RWPE1 (cell line): Measurements from ENCODE around the gene ADGRF4.

Experiments
- CTCF ChIA-PET: fragments of 350-600 bp; sonication (Branson Sonifier 250); formaldehyde crosslinking; extraction: SDS; loops from one replicate; lab custom pipeline; 2021; lab: Yijun Ruan, JAX
- POLR2A ChIA-PET: fragments of 400-600 bp; formaldehyde crosslinking; extraction: SDS; loops from one replicate; lab custom pipeline; 2020; ENCODE audit warnings: antibody characterized with exemption; ENCODE audit not compliant: low non-redundant PET; lab: Yijun Ruan, JAX
- DNase-seq: peaks from one replicate; pipeline ENCODE4 v3.0.0; 2012; ENCODE audit warnings: low spot score
- H3K27ac ChIP-seq: fragments of 450-650 bp; 2 replicates; pipeline ENCODE4 v1.5.1; 2017
- TF ChIP-seq, protein P1 (sequence below): fragments of 450-650 bp; conservative IDR thresholded peaks from 2 replicates; pipeline ENCODE4 v1.5.1; 2017; ENCODE audit warnings: low read depth, mild to moderate bottlenecking

The ADGRF4 gene

DNA sequence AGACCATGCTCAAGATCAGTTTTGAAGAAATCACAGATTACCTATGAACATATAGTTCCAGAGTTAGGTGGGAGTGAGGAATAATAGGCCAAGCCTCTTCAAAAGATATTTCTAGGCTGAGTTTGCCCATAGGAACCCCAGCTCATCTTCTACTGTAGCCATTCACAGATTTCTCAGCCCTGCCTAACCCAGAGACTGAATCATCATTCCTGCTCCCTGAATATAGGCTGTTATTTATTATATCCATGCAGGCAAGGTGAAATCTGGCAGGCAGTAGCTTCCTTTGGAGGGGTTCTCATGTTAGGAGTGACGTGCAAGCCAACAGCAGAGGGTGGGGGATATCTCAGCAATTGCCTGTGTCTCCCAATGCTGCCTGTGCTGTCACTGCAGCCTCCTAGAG lies 25.6 kb upstream of the ADGRF4 start:
- no peak for DNase-seq
- H3K27ac ChIP-seq = no peak overlapping the region
- TF ChIP-seq, protein P1, sequence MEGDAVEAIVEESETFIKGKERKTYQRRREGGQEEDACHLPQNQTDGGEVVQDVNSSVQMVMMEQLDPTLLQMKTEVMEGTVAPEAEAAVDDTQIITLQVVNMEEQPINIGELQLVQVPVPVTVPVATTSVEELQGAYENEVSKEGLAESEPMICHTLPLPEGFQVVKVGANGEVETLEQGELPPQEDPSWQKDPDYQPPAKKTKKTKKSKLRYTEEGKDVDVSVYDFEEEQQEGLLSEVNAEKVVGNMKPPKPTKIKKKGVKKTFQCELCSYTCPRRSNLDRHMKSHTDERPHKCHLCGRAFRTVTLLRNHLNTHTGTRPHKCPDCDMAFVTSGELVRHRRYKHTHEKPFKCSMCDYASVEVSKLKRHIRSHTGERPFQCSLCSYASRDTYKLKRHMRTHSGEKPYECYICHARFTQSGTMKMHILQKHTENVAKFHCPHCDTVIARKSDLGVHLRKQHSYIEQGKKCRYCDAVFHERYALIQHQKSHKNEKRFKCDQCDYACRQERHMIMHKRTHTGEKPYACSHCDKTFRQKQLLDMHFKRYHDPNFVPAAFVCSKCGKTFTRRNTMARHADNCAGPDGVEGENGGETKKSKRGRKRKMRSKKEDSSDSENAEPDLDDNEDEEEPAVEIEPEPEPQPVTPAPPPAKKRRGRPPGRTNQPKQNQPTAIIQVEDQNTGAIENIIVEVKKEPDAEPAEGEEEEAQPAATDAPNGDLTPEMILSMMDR = no peak
- POLR2A ChIA-PET = no interaction called here
- CTCF ChIA-PET = no interaction called here

DNA sequence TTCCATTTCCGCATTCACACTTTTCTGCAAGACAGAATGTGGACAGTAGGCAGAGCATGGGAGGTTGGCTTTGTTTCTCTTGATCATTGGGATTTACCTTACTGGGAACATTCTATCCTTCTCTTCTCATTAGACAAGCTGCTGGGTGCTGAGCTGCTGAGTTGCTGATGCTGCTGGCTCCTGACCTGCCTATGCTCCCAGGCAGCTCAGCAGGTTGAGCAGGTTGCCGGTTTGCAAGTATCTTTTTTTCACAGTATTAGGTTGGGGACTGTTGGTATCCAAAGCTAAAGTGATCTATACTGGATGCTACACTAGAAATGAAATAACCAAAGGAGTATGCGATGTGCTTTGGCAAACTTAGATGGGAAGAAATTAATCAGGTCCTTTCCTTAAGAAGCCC lies 23.7 kb upstream of the ADGRF4 start:
- TF ChIP-seq, protein P1 = no peak
- DNase-seq = no peak
- ChIA-PET CTCF (interaction anchor here (0.6 kb wide), 1 partner anchor 577 kb away, joined by 5 read pairs; no protein-coding TSS in a partner anchor), POLR2A (no interaction called here)
- H3K27ac ChIP-seq = no peak overlapping the region

DNA sequence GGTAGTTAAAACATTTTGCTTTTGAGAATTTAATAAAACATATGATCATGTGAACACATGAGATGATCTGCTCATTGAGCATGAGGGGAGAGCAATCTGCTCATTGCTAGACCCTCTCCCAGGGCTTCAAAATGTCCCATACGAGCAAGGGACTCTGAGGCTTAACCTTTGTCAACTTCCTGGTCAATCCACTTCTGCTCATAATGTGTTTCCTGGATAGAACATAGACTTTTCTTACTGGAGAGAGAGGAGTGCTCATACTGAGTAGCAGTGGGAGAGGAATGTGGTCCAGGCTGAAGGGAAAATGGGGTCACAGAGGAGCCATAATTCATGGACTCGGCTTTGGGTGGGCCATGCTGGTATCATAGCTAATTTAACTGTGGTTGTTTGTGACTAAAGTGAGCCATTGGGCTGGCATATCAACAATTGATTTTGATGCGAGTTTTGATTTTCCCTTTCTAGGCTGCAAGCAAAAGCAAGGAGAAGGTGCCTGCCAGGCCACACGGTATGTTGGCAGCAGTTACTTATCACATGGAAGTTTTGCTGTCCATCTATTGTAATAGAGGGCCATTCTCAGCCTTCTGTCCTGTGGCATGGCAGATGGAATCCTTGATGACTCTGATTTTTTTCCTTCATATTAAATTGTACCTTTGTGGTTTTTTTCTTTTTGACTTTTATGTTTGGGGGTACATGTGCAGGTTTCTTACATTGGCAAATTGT lies 20.8 kb upstream of the ADGRF4 start:
- ChIA-PET CTCF (no interaction called here), POLR2A (no interaction called here)

DNA sequence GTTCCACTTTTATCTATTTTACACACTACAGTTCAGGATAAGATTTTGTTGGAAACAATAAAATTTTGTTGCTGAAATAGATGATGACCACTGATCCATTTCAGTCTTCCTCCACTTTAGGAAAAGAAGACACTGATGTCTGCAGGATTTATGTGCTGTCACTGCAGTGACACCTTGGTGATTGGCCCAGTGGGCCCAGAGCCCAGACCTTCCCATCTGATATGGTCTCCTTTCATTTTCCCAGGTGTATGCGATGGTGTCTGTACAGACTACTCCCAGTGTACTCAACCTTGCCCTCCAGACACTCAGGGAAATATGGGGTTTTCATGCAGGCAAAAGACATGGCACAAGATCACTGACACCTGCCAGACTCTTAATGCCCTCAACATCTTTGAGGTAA lies 19.6 kb upstream of the ADGRF4 start:
- no peak for DNase-seq
- ChIA-PET CTCF (no interaction called here), POLR2A (no interaction called here)
- TF ChIP-seq, protein P1 = no peak
- H3K27ac ChIP-seq = no peak overlapping the region

More for the DNA sequence above, 20.8 kb upstream of the ADGRF4 start:
- TF ChIP-seq, protein P1 = no peak
- H3K27ac ChIP-seq = no peak overlapping the region
- DNase-seq = no peak

DNA sequence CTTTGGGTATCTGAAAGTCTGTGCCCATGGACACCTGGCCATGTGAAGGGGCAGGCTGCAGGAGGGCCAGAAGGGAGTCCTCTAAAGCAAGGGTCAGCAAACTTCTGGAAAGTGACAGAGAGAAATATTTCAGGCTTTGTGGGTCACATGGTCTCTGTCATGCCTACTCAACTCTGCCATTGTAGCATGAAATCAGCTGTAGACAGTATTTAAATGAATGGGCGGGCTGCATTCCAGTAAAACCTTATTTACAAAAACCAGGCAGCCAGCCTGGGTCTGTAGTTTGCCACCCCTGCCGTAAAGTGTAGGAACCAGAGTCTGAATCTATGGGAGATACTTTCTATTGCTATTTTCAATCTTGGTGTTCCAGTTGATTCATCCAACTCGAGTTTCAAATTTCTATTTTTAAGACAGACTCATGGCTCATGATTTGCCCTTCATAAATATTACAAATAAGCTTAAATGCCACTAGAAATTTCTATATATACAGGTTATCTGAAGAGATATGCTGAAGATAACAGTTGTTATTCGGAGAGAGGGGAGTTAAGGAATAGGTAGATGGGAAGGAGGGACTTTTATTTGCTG lies 19.0 kb upstream of the ADGRF4 start:
- no peak overlapping the region for H3K27ac ChIP-seq
- CTCF ChIA-PET = no interaction called here
- no peak for DNase-seq
- TF ChIP-seq, protein P1 = no peak
- POLR2A ChIA-PET = no interaction called here

DNA sequence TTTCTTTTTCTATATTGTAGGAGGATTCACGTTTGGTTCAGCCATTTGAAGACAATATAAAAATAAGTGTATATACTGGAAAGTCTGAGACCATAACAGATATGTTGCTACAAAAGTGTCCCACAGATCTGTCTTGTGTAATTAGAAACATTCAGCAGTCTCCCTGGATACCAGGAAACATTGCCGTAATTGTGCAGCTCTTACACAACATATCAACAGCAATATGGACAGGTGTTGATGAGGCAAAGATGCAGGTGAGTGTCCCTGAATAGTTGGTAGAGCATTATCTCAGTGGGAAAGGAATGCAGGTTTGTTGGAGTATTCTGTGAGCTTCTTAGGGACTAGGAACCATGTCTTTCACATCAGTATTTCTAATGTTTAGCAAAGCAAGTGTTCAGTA lies 18.3 kb upstream of the ADGRF4 start:
- ChIA-PET POLR2A (no interaction called here), CTCF (no interaction called here)
- no peak for DNase-seq
- TF ChIP-seq, protein P1 = no peak
- H3K27ac ChIP-seq = no peak overlapping the region
